Measurements from ENCODE around the gene RHO. TPM values are rescaled to one million over a fixed set of nuclear protein-coding genes. Genes with fewer than 3 reads are reported as not detected.
"Not testable (repeated sequence)": the region's sequence is repeated elsewhere in the genome, so short reads cannot be mapped to it uniquely, and the experiment has no call there.

RHO gene
- total RNA-seq, 1 donor from 2014 or later, result not detected

GRCh38 chr3:129499604-129500333 is 28.7 kb upstream of the RHO start:
- not testable (repeated sequence) for DNase-seq (ENCODE audit: low spot score)

DNA sequence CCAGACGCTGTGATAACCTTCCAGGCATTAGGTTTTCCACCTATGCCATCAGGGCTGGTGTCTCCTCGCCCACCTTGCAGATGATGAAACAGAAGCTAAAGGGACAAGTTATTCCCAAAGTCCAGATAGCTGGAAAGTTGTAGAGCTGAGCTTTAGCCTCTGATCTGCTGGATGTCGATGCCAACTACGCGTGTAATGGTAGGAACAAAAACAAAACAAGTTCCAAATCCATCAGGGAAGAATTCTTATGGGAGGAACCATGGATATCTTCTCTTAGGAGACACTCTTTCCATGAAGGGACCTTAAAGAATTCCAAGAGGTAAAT is 28.1 kb upstream of the RHO start:
- no peak for DNase-seq (ENCODE audit: low spot score)

DNA sequence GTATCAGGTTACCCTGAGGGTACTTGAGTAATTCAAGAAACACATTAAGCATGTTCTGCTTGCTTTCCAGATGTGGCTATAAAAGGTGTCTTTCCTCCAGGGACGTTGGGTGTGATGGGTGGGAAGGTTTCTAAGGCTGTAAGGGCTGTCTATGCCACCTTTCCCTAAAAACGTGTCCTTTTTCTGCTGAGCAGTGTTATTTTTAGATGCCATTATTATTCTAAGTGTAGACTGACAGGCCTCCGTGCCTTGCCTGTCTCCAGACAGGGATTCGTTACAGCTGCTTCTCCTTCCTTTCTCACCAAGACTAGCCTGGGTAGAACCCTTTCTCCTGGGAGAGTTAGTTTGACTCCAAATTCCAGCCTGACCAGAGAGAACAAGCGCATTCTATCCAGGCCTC is 26.8 kb upstream of the RHO start:
- no peak for DNase-seq (ENCODE audit: low spot score)

- no peak for DNase-seq (ENCODE audit: low spot score)
Observed at GRCh38 chr3:129502641-129503408, 25.6 kb upstream of the RHO start.

DNA sequence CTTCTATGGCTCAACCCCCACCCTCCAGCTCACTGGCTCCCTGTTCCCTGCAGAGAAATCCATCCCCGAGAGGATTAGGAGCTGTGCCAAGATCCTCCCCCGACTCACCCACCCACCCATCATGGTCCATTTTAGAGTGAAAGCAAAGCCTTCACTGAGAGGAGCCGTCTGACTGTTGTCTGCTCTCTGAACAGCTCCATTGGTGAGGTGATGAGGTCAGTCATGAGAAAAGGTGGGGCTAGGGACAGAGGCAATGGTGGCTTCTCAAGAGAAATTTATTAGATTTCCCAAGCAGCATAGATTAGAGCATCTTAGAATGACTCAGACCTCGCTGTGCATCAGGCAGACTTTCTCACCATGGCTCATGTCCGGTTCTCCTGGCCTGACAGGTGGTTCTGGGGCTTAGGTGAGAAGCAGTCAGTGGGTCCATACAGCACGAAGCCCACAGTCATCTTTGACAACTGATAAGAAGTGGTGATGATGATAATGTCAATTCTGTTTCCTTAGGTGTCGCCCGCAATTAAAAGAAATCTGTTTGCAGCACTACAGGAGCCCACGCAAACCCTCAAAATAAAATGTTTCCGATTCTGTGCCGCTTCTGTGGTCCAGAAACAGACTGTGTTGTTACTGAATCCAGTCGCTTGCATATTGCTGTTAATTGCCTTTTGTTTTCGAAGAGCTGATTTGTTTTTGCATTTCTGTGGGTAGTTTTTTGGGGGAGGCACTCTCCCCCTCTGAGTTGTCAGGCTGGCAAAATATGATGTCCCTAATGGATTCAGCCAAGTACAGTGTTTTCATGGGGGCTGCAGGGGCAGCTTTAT is 24.8 kb upstream of the RHO start:
- DNase-seq (ENCODE audit: low spot score), result no peak

- DNase-seq (ENCODE audit: low spot score), result no peak
Observed at GRCh38 chr3:129504471-129505100, 23.9 kb upstream of the RHO start.

GRCh38 chr3:129505341-129505740 is 23.1 kb upstream of the RHO start:
- DNase-seq (ENCODE audit: low spot score), result no peak

DNA sequence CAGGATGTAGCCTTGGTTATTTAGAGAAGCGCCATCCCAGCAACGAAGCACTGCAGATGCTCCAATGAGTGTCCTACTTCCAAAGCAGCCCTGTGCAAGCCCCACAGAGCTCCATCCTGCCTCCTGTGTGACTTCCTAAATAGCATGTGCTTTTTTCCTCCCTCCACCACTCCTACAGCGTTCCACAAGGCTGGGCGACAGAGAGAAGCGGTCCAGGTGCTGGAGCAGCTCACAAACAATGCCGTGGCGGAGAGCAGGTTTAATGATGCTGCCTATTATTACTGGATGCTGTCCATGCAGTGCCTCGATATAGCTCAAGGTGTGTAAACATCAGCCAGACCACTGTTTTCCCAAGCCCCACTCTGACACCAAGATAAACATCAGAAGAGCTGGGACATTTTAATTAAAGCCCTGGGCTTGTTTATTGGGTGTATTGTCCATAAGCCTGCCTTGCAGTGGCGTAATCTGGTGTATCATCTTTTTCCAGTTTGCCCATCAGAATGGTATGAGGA is 22.2 kb upstream of the RHO start:
- DNase-seq (ENCODE audit: low spot score), result no peak

- DNase-seq (ENCODE audit: low spot score), result no peak
Observed at GRCh38 chr3:129507181-129507831, 21.1 kb upstream of the RHO start.

DNA sequence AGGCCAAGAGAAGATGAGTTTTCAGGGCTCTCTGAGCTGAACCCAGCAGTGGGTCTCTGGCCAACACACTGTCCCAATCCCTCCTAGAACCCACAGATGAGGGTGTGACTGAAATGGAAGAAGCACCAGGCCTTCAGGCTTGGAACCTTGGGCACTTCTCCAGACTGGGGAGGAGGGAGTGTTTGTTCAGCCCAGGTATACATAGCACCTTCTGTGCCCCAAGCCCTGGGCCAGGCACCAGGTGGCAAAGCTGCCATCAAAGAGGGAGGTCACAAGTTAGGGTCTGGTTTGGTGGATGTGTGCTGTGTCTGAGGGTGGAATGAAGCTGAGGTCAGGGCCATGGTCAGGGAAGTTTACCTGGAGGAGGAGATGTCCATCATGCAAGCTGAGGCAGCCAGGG is 15.8 kb upstream of the RHO start:
- no peak for DNase-seq (ENCODE audit: low spot score)

DNA sequence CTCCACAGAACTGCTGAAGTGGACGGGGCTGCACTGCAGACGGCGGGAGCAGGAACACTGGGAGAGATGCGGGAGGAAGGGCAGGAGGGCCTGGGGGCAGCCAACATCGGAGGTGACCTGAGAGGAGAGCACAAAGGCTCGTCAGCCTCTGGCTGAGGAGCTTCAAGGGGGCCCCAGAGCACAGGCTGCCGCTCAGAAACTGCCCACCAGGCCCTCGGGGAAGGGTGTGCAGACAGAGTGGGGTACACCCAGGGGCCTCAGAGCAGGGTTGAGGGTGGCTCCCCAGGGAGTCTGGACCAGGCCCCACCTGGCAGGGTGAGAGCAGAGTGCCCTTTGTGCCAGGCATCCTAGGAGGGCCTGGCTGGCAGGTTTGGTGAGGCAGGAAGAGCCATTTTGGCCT is 14.7 kb upstream of the RHO start:
- no peak for DNase-seq (ENCODE audit: low spot score)

DNA sequence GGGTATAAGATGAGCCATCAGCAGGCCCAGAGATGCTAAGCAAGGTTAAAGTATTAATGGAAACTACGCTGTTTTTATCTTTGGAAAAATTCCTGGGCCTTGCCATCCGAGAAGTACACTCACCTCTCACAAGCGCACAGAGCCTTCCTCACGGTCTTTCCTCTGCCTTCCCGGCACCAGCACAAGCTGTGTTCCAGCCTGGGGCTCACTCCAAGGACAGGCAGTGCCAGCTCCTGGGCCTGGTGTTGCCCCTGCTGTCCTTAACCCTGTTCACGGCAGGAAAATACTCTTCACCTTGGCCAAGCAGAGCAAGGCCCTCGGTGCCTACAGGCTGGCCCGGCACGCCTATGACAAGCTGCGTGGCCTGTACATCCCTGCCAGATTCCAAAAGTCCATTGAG is 14.3 kb upstream of the RHO start:
- DNase-seq (ENCODE audit: low spot score), result no peak

DNA sequence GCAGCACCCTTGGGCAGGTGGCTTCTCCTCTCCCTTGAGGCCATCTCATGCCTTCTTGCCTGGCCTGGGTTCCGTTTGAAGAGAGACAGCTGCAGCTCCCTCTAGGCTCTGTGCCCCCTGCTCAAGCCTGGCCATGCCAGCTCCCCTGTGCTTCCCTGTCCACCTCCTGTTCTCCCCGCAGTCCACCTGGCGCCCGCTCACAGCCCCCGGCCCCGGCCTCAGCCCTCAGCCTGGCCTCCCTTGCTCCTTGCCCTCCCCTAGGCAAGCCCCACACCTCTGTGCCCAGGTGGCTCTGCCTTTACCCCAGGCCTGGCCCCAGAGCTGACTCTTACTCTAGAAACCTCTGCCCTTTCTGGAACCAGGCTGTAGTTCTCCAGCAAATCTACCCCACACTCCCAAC is 13.9 kb upstream of the RHO start:
- DNase-seq (ENCODE audit: low spot score), result no peak

DNA sequence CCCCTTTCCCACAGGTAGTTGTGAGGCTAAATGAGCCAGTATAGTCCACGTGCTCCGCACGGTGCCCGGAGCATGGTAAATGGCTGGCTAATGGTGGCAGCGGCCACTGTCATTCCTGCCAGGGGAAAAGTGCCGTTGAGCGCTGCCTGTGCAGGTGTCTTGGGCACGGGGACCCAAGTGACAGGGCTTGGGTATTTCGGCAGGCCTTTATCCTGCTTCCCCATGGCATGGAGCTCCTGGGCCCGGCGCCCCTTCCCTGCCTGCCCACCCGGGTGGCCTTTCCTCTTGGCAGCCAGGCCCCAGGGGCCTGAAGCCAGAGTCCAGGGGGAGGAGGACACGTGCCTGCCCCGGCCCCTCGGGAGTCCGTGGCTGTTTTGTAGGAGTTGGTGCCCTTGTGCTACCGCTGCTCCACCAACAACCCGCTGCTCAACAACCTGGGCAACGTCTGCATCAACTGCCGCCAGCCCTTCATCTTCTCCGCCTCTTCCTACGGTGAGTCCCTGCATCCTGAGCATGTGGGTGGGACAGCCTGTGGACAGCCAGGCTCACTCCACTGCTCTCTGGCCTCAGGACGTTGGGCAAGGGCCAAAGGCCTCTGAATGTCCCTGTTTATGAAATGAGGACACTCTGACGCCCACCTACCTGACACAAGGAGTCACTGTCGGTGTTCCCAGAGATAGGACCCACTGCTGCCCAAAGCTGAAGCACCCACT is 13.2 kb upstream of the RHO start:
- not testable (repeated sequence) for DNase-seq (ENCODE audit: low spot score)

DNA sequence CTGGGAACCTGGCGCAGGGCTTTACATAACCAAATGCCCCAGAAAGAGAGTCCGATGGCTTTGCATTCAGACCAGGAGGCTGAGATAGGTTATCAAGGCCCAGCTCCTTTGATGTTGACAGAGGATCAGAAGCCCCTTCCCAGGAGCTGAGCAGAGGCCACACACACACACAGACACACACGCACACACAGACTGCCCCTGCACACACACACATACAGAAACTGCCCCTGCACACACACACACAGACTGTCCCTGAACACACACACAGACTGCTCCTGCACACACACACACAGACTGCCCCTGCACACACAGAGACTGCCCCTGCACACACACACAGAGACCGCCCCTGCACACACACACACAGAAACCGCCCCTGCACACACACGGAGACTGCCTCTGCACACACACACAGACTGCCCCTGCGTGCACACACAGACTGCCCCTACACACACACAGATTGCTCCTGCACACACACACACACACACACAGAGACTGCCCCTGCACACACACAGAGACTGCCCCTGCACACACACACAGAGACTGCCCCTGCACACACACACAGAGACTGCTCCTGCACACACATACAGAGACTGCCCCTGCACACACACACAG is 12.5 kb upstream of the RHO start:
- not testable (repeated sequence) for DNase-seq (ENCODE audit: low spot score)

GRCh38 chr3:129517516-129517915 is 10.9 kb upstream of the RHO start:
- DNase-seq (ENCODE audit: low spot score), result no peak

DNA sequence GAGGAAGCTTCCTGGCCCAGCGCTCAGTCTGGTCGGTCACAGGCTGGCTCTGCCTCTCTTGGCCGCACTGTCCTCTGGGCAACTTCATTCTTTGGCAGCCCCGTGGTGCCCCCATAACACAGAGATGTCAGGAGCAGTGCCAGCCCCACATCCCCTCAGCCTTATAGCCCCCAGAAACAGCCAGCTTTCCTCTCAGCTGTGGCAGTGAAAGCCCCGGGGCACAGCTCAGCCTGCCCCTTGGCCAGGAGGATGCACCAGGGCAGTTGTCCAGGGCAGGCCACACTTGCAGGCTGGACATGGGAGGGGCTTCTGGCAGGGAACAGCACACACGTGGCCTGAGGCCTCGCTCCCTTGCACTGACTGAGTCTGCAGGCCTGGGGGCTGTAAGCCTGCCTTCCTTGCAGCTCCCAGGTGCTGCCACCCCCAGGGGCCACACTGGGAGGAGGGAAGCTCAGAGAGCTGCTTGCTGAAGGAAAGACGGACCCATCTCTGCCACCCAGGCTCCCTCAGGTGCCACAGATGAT is 10.3 kb upstream of the RHO start:
- no peak for DNase-seq (ENCODE audit: low spot score)

DNA sequence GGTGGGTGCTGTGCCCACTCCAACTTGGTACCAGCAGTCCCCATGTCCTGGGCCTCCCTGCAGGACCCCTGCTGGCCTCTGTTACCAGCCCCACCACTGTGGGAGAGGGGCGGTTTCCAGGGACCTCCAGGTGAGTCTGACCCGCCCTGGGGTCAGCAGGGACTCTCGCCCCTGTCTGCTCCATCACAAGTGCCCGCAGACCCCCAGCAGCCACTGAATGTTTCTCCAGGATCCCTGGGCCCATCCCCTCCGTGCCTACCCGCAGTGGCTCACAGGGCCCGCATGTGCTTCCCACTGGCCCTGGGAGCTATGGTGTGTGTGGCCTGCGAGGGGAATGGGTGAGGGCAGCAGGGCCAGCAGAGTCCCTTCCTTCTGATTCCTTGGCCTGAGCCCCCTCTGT is 9.9 kb upstream of the RHO start:
- no peak for DNase-seq (ENCODE audit: low spot score)

GRCh38 chr3:129519449-129519848 is 9.0 kb upstream of the RHO start:
- no peak for DNase-seq (ENCODE audit: low spot score)
